ENCODE results near the gene RAB38.
A peak's percentile ranks its signal among the peaks of the same experiment; 100 is the strongest.

The RAB38 gene

DNA sequence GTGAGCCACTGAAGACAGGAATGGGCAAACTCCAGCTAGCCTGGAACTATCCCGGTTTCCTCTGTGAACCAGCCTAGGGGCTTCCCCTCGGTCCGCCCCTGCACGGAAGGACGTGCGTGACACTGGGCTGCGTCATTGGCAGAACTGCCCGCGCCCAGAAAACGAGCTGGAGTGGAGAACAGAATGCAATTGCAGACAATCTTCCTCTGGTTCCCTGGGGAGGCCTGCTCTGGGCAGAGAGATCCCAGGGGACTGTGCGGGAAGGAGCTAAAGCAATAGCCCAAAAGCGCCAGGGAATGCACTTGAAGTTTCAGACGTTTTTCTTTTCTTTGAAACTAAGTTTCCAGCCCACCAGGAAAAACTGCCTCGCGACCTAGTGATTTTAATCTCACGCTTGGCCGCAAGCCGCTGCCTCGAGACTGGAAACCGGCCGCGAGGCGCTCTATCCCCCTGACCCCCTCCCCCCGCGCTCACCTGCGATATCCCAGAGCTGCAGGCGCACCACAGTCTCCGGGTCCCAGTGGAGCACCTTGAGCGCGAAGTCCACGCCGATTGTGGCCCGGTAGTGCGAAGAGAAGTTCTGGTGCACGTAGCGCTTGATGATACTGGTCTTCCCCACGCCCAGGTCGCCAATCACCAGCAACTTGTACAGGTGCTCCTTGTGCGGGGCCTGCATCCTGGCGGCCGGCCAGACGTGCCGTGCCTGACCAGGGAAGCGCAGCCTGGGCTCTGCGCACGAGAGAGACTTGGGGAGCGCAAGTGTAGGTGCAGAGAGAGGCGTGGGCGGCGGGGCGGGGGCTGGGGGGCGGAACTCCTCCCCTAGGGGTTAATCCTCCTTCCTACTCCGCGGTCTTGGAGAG lies at the start of gene RAB38:
Gene RAB38 (minus strand): TSS at position 735 of the 860 bp plus-strand sequence. CDS start 59 bp downstream, at position 676.
- DNase-seq = peak; percentile 60

DNA sequence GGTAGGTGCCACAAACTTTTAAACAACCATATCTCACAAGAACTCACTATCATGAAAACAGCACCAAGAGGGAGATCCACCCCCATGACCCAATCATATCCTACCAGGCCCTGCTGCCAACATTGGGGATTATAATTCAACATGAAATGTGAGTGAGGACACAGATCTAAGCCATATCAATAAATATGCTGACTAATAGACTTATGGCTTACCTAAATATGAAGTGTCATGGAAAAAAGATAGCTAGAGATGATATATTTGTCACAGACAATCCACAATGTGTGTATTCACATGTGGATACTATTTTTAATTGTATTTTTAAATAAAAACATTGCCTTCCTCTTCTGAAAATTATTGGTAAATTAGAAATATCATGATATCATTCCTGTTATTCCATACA lies 38.2 kb upstream of the RAB38 start:
- no peak for DNase-seq

DNA sequence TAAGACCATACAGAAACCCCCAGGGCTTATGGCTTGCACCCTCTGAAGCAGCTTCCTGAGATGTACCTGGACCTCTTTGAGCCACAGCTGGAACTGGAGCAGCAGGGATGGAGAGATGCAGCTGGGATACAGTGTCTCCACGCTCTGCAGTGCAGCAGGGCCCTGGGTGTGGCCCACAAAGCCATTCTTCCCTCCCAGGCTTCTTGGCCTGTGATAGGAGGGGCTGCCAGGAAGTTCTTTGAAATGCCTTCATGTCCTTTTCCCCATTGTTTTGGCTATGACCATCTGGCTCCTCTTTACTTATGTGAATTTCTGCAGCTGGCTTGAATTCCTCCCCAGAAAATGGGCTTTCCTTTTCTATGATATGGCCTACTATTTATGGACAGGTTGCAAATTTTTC lies 37.1 kb upstream of the RAB38 start:
- no peak for DNase-seq

DNA sequence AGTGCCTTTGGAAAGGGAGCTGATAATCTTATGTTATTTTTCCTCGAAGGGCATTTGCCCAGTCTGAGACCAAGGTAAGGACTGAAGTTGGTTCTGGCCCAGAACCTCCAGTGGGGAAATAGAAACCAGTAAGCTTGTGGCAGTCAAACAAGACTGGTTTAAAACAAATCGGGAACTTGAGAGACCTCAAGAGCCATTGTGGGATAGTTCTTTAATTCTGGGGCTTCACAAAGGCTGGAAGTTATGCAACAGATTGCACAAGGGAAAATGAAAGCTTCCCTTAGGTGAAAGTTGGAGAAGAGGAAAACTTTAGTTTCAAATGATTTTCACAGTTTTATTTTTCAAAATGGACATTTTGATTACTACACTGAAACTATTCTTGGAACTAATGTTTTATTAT lies 33.5 kb upstream of the RAB38 start:
- no peak for DNase-seq

DNA sequence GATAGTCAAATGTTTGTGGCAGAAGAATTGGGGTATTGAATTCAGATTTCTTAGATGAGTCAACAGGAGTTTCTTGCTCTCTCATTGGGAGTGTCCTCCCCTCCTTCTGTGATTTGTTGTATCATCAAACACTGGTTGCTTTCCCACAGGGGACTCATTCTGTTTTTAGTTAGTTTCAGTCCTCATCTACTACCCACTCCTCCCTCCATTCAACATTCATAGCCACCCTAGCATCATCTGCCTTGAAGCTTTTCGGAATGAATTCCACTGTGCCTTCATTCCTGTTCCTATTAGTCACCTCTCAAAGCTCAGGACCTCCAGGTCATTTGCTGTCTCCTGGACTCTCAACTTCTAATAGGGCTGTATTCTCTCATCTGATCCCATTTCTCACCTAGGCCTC lies 31.5 kb upstream of the RAB38 start:
- DNase-seq = no peak

DNA sequence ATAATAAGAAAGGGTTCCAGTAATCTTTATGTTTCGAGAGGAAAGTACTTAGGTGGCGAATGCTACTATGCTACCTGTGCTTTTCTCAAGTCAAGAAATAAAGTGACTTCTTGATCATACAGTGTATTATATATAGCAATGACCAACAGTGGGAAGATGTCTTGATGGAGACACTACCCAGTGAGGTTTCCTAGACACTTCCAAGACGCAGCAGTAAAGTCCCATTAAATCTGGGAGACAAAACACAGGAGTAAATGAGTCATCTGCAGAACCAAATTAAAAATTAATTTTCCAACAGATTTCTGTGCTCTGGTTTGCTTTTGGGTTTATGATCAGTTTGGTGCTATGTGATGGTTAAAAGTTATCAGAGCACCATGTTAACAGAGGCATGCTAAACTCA lies 29.1 kb upstream of the RAB38 start:
- DNase-seq = no peak

DNA sequence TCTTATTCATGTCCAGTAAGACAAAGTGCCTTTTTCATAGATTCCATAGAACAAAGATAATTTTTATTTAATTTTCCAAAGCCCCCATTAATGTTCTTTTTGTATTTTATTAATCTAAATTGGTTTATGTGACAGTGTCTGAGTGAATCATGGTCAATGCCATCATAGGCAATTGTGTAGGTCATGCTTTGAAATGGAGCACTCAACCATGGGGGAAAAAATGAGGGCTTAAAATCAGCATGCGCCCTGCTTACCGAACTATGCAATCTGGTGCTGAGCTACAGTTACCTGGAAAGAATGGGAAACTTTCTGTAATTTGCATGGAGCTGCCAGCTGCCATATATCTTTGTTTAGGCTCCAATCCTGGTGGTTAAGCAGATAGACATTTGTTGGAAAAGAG lies 28.4 kb upstream of the RAB38 start:
- no peak for DNase-seq

DNA sequence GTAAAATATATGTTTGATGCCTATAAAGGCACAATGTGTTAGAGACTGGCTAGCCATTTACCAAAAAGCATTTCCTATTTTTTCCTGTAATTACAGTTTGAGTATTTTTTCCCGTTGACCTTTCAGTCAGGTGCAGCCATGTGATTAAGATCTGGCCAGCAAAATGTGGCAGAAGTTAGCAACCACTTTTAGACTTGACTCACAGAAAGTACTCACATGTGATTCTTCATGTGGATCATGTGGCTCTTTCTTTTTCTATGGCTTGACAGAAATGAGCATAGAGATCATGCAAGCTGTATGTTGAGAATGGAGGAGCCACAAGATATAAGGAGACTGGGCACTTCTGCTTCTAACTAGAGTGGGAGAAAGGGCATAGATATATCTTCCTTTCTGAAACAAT lies 27.3 kb upstream of the RAB38 start:
- no peak for DNase-seq

DNA sequence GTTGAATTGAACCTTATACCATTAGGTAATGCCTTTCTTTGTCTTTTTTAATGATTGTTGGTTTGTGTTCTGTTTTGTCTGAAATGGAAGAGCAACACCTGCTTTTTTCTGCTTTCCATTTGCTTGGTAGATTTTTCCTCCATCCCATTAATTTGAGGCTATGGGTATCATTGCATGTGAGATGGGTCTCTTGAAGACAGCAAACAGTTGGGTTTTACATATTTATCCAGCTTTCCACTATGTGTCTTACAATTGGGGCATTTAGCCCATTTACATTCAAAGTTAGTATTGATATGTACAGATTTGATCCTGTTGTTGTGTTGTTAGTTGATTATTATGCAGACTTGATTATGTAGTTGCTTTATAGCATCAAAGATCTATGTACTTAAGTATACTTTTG lies 21.1 kb upstream of the RAB38 start:
- DNase-seq = no peak

DNA sequence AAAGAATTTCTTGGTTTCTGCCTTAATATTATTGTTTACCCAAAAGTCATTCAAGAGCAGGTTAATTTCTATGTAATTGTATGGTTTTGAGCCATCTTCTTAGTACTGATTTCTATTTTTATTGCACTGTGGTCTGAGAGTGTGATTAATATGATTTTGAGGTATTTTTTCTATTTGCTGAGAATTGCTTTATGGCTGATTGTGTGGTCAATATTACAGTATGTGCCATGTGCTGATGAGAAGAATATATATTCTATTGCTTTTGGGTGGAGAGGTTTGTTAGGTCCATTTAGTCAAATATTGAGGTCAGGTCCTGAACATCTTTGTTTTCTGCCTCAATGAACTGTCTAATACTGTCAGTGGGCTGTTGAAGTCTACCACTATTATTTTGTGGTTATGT lies 20.7 kb upstream of the RAB38 start:
- no peak for DNase-seq

DNA sequence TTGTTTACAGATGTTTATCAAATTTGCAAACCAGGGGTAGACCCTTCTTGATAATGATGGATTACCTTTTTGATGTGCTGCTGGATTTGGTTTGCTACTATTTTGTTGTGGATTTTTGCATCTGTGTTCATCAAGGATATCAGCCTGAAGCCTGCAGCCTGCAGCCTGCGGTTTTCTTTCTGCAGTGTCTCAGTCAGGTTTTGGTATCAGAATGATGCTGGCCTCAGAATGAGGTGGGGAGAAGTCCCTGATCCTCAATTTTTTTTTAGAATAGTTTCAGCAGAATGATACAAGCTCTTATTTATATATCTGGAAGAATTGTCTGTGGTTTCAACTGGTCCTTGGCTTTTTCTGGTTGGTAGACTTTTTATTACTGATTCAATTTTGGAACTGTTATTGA lies 19.7 kb upstream of the RAB38 start:
- DNase-seq = no peak

DNA sequence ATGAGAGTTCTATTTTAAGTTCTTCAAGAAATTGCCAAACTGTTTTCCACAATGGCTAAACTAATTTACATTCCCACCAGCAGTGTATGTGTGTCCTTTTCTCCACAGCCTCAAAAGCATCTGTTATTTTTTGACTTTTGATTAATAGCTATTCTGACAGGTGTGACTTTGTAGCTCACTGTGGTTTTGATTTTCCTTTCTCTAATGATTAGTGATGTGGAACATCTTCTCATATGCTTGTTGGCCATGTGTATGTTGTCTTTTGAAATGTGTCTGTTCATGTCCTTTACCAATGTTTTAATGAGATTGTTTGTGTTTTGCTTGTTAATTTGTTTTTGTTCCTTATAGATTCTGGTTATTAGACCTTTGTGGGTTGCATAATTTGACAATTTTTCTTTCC lies 18.0 kb upstream of the RAB38 start:
- no peak for DNase-seq

DNA sequence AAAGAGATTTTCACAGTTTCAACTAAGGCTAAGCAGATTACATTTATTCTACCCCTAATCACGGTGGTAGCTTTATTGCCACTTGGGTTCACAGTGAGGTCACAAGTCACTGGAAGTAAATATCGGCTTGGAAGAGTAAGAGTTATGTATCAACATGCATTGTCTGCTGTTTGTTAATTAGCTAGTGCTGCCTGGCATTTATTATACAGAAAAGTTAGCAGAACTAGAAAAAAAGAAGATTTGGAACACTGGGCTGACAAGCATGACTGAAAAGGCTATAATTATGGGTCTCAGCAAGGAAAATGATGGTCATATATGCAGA lies 13.7 kb upstream of the RAB38 start:
- no peak for DNase-seq

DNA sequence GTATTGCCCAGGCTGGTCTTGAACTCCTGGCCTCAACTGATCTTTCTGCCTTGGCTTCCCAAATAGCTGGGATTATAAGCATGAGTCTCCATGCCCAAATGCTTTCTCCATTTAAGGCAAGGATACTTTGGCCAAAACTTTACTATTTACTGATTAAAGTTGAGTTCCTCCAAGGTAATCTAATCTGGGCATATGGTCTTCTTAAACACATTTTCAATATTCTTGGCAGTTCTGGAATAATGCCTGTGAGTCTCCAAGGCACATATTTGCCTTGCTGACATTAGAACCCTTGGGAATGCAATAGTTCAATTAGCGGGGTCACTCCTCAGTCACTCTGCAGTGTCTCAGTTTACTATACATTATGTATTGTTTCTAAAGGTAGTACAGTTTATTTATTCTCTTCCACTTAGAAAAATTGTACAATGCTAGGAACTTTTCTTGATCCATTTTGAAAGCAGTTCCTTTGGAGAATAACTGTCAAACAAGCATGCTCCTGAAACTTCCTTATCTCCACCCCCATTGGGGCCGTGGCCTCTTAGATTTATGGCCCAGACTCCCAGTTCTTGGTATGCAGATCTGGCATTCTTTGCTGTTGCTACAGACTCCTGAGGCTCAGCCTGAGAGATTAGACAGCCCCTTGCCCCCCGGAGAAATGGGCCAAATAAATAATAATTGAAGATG lies 13.1 kb upstream of the RAB38 start:
- DNase-seq = no peak

DNA sequence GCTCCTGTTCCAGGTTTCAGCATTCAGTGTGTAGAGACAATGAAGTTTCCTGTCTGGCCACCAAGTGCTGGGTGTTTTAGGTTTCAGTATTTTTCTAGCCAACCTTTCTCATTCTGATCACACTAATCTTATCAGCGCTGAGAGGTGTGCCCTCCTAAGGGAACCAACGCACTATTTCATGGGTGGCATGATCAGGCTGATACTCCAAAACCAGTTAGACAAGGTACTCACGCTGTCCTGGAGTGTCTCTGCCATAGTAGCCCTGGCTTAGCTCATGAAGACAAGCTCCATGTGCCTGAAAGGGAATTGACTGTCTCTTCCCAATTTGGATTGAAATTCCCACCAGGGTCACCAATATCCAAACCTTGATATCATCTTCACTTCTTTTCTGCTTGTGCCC lies 8.0 kb upstream of the RAB38 start:
- DNase-seq = no peak

DNA sequence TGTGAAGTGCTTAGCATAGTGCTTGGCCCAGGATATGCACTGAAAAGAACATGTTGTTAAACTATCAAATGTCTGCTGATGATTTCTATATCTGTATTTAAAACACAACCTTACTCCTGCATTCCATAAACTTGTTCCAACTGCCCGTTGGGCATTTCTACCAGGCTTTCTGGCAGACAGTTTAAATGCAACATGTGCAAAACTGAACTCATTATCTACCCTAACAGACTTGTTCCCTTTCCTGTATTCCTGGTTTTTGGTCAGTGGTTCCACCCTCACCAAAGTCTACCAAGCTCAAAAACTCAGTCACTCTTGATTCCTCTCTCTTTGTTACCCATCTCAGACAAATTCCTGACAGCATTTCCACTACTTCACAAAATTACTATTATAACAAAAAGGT lies 6.5 kb upstream of the RAB38 start:
- DNase-seq = no peak

DNA sequence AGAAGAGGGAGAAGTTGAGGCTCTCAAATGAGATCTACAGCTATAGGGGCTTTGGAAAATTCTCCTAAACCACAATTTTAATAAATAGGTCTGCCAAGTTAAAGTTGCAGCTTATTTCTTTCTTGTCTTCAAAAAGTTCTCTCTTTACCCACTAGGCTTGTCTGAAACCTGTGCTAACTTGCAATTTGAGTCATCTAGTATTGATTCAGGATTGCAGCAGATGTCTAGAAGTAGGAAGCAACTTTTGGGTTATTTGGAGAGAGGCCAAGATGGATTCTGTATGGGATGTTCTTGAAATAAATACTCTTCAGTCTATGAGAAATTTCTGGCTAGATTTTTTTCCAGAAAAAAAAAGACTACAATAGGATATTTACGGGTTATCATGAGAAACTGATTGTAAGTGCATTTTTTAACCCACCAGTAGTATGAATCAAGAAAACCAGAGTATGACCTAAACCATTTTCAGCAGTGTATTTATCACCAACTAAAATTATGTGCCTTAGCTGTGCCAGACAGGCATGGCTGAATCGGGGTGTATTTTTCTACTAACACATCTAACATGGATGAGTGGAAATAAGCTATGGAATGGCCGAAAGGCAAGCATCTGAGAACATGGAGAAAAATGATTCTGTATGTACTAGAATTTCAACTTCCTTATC lies 4.9 kb upstream of the RAB38 start:
- DNase-seq = no peak

DNA sequence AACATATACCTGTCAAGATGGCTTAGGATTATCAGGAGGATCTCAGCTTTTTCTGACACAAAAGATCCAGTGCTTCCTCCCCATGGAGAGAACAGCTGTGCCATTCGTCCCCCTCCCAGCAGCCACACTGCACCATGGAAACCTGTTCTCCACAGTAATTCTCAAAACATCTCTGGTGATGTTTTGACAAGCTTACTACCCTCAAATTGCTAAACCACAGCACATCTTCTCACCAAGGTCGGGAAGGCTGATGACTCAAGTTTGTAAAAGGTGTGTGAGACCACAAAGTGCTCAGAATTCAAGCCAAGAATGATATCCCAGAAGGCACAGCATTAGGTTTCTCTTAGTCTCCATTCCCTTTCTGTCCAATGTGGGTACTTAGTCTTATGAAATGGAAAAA lies 3.9 kb upstream of the RAB38 start:
- no peak for DNase-seq

DNA sequence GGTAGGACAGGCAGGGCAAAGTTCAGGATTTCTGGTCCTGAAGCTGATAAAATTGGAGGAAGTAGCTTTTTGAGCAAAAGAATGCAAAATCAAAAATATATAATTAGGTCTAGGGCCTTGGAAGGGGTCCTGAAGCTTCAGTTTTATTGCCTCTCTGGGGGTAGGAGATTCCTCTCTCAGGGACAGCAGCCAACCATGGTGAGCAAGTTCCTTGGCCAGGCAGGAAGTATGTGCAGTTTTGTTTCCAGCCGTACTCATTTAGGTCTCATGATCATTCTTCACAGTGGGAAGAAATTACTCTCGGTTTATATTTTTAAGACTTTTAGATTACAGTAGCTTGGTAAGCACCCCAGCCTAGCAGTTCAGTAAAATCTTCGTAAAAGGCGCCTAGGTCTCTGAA lies 2.9 kb upstream of the RAB38 start:
- no peak for DNase-seq

DNA sequence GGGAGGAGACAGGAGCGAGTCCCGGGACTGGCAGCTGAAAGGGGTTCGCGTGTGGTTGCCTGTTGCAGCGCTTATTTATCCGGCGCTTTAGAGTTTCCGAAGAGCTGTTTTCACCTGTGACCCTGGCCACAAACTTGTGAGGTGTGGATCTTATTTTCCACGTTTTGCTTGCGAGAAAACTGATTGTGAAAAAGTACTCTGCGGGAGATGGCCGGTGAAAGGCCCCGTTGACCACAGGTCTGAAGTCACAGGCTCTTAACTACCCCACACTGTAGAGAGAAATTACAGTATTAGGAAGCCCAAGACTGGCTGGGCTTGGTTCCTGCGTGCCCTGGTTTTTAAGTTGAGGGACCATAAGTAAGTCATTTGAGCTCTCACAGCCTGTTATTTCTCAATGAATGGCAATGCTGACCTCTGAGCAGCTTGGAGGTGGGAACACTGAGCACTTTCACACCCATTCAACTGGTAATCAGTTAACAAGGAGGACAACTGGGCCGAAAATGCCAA lies 379 bp upstream of the RAB38 start:
- no peak for DNase-seq

DNA sequence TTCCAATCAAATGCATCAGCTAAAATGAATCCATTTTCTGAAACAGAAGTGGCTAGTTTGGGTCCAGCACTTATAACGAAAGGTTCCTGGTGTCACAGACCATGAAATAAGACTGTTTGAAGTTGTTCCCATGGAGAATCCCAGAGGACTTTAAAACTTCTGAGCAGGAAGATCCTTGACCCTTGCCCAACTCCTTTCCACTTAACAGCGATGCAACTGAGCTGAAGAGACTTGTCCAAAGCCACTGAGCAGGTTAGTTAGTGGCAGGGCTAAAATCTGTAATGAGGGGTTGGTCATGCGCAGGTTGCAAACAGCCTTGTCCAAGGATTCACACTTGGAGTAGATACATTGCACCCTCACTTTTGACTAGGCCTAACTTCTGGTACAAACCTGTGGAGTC lies 1.3 kb downstream of the RAB38 start:
- DNase-seq = no peak

DNA sequence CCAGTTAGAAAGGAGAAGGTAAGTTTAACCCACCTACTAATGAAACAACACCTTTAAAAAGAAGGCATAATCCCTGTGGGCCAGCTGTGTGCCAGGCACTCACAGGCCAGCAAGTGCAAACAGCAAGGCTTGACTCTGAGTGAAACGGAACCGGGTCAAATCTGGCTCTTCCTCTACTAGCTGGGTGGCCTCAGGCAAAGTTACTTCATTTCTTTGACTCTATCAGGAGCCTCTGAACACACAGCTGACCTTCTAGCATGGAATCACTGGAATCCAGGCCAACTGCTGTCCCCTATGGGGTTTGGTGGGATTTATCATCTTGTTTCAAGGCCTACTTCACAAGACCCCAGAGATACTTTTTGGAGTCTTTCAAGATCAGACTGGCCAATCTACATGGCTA lies 3.3 kb downstream of the RAB38 start:
- no peak for DNase-seq

DNA sequence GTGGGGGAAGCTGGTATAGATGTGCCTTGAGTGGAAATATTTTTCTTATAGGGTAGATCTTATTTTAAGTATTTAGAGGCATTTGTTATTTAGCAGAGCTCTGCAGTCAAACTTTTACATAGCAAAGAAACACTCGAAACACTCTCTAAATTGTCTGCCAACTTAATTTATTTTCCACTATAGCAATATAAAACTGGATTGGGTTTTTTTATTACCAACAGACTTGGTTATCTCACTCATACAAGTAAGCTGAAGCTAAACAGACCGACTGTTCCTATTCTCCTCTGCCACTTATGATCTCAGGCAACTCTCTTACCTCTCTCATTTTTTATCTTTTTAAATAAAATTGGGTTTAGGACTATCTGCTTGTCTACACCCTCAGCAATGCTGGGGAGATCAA lies 4.6 kb downstream of the RAB38 start:
- DNase-seq = no peak

DNA sequence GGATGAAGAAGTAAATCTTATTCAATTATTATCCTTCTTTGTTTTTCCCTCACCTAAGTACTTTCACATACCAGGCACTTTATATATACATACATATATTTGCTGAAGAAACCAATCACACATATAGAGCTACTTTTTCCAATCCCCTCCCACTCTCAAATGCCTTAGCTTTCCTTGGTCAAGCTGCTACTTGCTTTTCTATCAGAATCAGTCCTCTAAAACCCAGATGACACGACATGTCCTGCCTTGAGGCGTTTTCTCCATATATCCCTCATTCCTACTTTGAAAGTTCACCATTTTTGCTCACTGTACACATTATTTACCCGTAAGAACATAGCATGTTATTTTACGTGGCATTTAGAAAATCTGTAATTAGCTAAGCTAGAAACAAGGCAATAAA lies 5.4 kb downstream of the RAB38 start:
- no peak for DNase-seq

All from right hindlimb (tissue), 1 donor.